RWPE2 (cell line): Measurements from ENCODE around the gene LRMDA.

Experiments
- ATAC-seq: fragments of 200-7000 bp; cut with Tn5 transposase; 3 replicates; pipeline ENCODE4 v1.9.1; 2021; ENCODE audit warnings: low read depth
- DNase-seq: peaks from one replicate; pipeline ENCODE4 v3.0.0-alpha.2; 2020; ENCODE audit warnings: low spot score
- H3K27ac ChIP-seq: fragments of 450-650 bp; 2 replicates; pipeline ENCODE4 v1.5.1; 2017; ENCODE audit warnings: mild to moderate bottlenecking; ENCODE audit not compliant: poor library complexity, severe bottlenecking
- H3K27me3 ChIP-seq: fragments of 250-450 bp; sonication (Bioruptor Pico); 2 replicates; pipeline ENCODE4 v1.5.1; 2021; ENCODE audit warnings: mild to moderate bottlenecking, moderate library complexity; ENCODE audit not compliant: insufficient read depth, poor library complexity, severe bottlenecking
- H3K36me3 ChIP-seq: fragments of 250-450 bp; sonication (Bioruptor Pico); 2 replicates; pipeline ENCODE4 v1.5.1; 2020; ENCODE audit warnings: low read depth, mild to moderate bottlenecking, moderate library complexity
- H3K4me1 ChIP-seq: fragments of 250-450 bp; sonication (Bioruptor Pico); 2 replicates; pipeline ENCODE4 v1.5.1; 2021; ENCODE audit warnings: mild to moderate bottlenecking, moderate library complexity; ENCODE audit not compliant: insufficient read depth, poor library complexity, severe bottlenecking
- H3K4me3 ChIP-seq: fragments of 250-450 bp; sonication (Bioruptor Pico); 2 replicates; pipeline ENCODE4 v1.5.1; 2021; ENCODE audit warnings: mild to moderate bottlenecking, moderate library complexity; ENCODE audit not compliant: severe bottlenecking
- H3K9me3 ChIP-seq: fragments of 250-450 bp; sonication (Bioruptor Pico); 2 replicates; pipeline ENCODE4 v1.5.1; 2021; ENCODE audit warnings: mild to moderate bottlenecking, moderate library complexity; ENCODE audit not compliant: severe bottlenecking
- TF ChIP-seq, protein P1 (sequence below): fragments of 450-650 bp; IDR thresholded peaks from one replicate; pipeline ENCODE4 v1.5.1; 2017; ENCODE audit warnings: mild to moderate bottlenecking, moderate library complexity; ENCODE audit not compliant: poor library complexity, severe bottlenecking

LRMDA gene

DNA sequence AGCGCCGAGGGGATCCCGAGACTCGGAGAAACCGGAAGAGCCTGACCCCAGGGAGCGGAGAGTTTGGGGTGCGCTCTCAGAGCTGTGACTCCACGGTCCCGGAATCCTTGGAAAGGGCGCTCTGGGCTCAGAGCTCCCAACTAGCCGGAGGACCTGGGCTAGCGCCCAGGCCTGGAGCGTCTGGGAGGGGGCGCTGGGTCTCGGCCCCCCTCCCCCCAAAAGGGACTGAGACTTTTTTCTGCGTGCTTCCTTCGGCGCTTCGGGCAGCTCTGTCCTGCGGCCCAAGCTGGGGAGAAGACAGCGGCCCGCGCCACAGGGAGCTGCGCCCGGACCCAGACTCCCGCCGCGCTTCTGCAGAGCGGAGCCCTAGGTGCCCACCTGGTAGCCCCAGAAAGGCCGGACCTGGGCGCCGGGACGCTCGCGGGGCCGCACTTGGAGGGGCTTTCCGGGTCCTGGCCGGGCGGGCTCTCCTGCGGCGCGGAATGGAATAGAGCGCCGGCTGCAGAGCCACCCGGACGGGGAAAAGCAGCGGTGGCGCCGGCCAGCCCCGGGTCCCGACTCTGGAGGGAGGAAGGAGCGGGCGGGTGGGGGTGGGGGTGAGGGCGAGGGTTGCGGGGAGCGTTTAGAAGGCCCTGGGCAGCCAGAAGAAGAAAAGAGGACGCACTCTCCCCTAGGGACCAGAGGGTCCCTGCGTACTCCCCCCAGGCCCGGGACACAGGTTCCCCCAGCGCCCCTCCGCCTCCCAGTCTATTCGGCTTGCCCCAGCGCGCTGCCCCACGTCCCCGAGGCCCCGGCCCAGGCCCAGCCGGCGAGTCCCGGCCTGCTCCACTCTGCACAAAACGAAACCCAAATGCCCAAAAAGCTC is 34.6 kb upstream of the LRMDA start:
- no peaks in the 10 kb centered on the region for H3K9me3 ChIP-seq
- ATAC-seq (0 out of 3 replicates have a peak, but pooled peaks have one; percentile 5), DNase-seq (no peak)
- peak overlapping the region; percentile 62 for H3K4me3 ChIP-seq
- peak overlapping the region; percentile 85 for H3K27ac ChIP-seq
- no peaks in the 10 kb centered on the region for H3K27me3 ChIP-seq
- H3K36me3 ChIP-seq = peaks cover 19% of the 10 kb centered on the region
- TF ChIP-seq, protein P1, sequence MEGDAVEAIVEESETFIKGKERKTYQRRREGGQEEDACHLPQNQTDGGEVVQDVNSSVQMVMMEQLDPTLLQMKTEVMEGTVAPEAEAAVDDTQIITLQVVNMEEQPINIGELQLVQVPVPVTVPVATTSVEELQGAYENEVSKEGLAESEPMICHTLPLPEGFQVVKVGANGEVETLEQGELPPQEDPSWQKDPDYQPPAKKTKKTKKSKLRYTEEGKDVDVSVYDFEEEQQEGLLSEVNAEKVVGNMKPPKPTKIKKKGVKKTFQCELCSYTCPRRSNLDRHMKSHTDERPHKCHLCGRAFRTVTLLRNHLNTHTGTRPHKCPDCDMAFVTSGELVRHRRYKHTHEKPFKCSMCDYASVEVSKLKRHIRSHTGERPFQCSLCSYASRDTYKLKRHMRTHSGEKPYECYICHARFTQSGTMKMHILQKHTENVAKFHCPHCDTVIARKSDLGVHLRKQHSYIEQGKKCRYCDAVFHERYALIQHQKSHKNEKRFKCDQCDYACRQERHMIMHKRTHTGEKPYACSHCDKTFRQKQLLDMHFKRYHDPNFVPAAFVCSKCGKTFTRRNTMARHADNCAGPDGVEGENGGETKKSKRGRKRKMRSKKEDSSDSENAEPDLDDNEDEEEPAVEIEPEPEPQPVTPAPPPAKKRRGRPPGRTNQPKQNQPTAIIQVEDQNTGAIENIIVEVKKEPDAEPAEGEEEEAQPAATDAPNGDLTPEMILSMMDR = no peak
- no peaks in the 10 kb centered on the region for H3K4me1 ChIP-seq

DNA sequence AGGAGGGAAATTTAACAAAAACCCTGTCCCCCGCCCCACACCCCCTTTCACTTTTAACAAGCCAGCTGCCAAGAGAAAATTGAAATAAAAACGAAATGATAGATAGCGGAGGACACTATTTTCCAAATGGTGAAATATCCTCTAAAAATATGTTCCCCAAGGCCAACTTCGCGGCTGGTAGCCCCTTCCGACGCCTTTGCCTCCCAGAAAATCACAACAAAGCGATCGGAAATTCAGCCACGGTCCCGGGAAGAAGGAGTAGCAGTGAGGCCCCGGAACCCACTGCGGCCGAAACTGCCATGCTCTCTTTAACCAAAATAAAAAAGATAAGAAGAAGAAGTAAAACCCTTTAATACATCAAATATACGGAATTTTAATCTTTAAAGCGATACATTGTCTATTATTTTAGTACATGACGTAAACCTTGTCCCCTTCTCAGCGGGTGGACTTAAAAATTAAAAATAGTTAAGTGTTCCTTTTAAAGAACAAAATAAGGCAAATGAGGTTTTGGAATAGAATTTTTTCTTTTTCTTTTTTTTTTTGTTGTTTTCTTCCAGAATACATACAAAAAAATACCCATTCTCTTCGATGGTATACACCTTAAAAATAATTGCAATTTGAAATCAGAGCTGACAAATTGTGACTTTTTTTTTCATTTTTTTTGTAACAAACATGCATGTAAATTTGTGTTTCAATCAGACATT is 33.8 kb upstream of the LRMDA start:
- TF ChIP-seq, protein P1 = no peak
- Histone ChIP-seq H3K9me3 (no peaks in the 10 kb centered on the region), H3K27ac (peak overlapping the region; percentile 85), H3K4me3 (peak overlapping the region; percentile 62), H3K36me3 (peaks cover 19% of the 10 kb centered on the region), H3K4me1 (no peaks in the 10 kb centered on the region), H3K27me3 (no peaks in the 10 kb centered on the region)
- no peak for DNase-seq
- ATAC-seq = no peak

DNA sequence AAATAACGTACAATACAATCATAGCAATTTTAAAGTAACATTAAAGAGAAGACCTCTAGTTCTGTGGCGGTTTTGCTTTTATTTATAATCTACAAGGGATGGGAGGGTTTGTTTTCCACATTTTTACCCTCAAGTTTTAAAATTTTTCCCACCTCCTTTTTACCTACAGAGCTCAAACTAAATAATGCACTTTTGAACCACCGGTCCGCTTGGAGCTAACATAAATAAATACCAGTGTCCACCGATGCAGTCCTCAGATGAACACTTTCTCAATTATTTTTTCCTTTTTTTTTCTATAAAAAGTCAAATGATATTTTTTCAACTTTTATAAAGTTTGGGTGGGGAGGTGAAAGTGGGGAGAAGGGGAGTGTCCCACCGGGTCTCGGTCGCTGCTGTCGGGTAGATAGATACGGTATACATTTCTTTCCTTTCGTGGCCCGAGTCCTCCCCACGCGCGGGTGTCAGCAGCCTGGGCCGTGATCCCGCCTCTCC is 33.2 kb upstream of the LRMDA start:
- DNase-seq (no peak), ATAC-seq (no peak)
- peak overlapping the region; percentile 85 for H3K27ac ChIP-seq
- no peaks in the 10 kb centered on the region for H3K27me3 ChIP-seq
- H3K4me1 ChIP-seq = no peaks in the 10 kb centered on the region
- no peaks in the 10 kb centered on the region for H3K9me3 ChIP-seq
- H3K4me3 ChIP-seq = peak overlapping the region; percentile 62
- TF ChIP-seq, protein P1 = no peak
- peaks cover 19% of the 10 kb centered on the region for H3K36me3 ChIP-seq

DNA sequence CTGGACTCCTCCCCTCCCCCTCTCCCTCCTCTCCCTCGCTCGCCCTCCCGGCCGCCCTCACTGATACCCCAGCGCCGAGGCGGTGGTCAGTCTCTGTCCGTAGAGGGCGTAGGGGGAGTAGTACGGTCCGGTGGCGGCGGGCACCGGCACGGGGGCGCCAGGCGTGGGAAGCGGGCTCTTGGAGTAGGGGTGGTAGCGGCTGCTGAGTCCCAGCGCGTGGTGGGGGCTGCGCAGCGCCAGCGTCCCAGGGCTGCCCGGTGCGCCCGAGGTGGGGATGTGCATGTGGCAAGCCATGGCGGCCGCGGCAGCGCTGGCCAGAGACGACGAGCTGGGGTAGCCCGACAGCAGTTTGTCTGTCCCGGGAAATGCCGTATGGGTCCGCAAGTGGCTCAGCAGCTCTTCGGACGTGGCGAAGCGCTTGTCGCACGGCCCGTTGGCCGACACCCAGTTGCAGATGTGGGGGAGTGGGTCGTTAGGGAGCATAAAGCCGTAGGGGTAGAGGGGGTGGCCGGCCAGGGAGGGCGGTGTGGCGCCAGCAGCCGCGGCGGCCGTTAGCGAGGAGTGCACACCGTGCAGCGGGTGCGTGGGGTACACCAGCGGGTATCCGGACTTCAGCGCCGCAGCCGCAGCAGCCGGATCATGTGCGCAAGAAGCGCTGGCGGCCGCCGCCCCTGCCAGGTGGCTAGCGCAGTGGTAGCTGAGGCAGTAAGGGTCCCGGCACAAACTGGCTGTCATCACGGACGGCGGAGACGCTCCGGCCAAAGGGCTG is 32.5 kb upstream of the LRMDA start:
- peak overlapping the region; percentile 85 for H3K27ac ChIP-seq
- DNase-seq (no peak), ATAC-seq (no peak)
- TF ChIP-seq, protein P1 = no peak
- no peaks in the 10 kb centered on the region for H3K27me3 ChIP-seq
- H3K4me1 ChIP-seq = no peaks in the 10 kb centered on the region
- no peaks in the 10 kb centered on the region for H3K9me3 ChIP-seq
- peaks cover 19% of the 10 kb centered on the region for H3K36me3 ChIP-seq
- peak overlapping the region; percentile 62 for H3K4me3 ChIP-seq
